IMR-90 (cell line): ENCODE measurements around the gene TTC21B. TPM values are rescaled to one million over a fixed set of nuclear protein-coding genes. Genes with fewer than 3 reads are reported as not detected.

ENCODE experiments used
- ATAC-seq: fragments of 200-7000 bp; cut with Tn5 transposase; 2 replicates; pipeline ENCODE4 v1.9.1; 2020; ENCODE audit warnings: low read depth, mild to moderate bottlenecking, moderate library complexity
- BruUV-seq: library from RNA; stranded (reverse); fragments of 400-500 nt; replicated peaks from 2 replicates; lab custom pipeline; 2021; lab: Mats Ljungman, UMichigan
- CTCF ChIA-PET: fragments of 300-600 bp; formaldehyde crosslinking; extraction: SDS; loops from one replicate; lab custom pipeline; 2021; ENCODE audit warnings: antibody characterized with exemption; lab: Yijun Ruan, JAX
- POLR2A ChIA-PET: fragments of 300-600 bp; sonication (Branson Sonifier 250); formaldehyde crosslinking; loops from one replicate; lab custom pipeline; 2022; ENCODE audit warnings: antibody characterized with exemption; ENCODE audit not compliant: unreplicated experiment; lab: Charles Lee
- DNase-seq: peaks from one replicate; pipeline ENCODE4 v3.0.0; 2013
- H2AFZ ChIP-seq: replicated peaks from 2 replicates; pipeline ENCODE3; 2013; ENCODE audit warnings: low read length, mild to moderate bottlenecking; ENCODE audit not compliant: poor library complexity
- H2AK5ac ChIP-seq: 2 replicates; pipeline ENCODE4 v1.6.1; 2013; ENCODE audit warnings: low read depth, low read length, inconsistent platforms
- H2AK9ac ChIP-seq: replicated peaks from 2 replicates; pipeline ENCODE3; 2013; ENCODE audit warnings: mild to moderate bottlenecking, low read depth, low read length, moderate library complexity; ENCODE audit not compliant: poor library complexity
- H2BK120ac ChIP-seq: 2 replicates; pipeline ENCODE4 v1.6.1; 2013; ENCODE audit warnings: low read depth, low read length, inconsistent platforms
- H2BK15ac ChIP-seq: 3 replicates; pipeline ENCODE4 v1.6.1; 2013; ENCODE audit warnings: low read depth, low read length, inconsistent platforms
- H2BK20ac ChIP-seq: 2 replicates; pipeline ENCODE4 v1.6.1; 2013; ENCODE audit warnings: low read depth, mild to moderate bottlenecking, inconsistent platforms, low read length, moderate library complexity
- H2BK5ac ChIP-seq: 2 replicates; pipeline ENCODE4 v1.6.1; 2013; ENCODE audit warnings: mild to moderate bottlenecking, low read depth, low read length, inconsistent platforms; ENCODE audit not compliant: poor library complexity, severe bottlenecking
- H3K14ac ChIP-seq: replicated peaks from 2 replicates; pipeline ENCODE4 v1.6.1; 2013; ENCODE audit warnings: low read depth, low read length, inconsistent platforms
- H3K18ac ChIP-seq: 2 replicates; pipeline ENCODE4 v1.6.1; 2013; ENCODE audit warnings: low read depth, low read length, control low read depth
- H3K23ac ChIP-seq: 2 replicates; pipeline ENCODE4 v1.6.1; 2013; ENCODE audit warnings: low read depth, low read length, inconsistent platforms
- H3K27ac ChIP-seq: 2 replicates; pipeline ENCODE4 v1.5.1; 2013; ENCODE audit warnings: mild to moderate bottlenecking, control low read depth, low read length; ENCODE audit not compliant: insufficient read depth
- H3K27me3 ChIP-seq: 2 replicates; pipeline ENCODE4 v1.6.1; 2013; ENCODE audit warnings: low read length; ENCODE audit not compliant: control insufficient read depth, insufficient read depth
- H3K36me3 ChIP-seq: 2 replicates; pipeline ENCODE4 v1.6.1; 2013; ENCODE audit warnings: low read length, mixed read lengths; ENCODE audit not compliant: control insufficient read depth, insufficient read depth
- H3K4ac ChIP-seq: 2 replicates; pipeline ENCODE4 v1.6.1; 2013; ENCODE audit warnings: low read depth, low read length, inconsistent platforms
- H3K4me1 ChIP-seq: 2 replicates; pipeline ENCODE4 v1.6.1; 2013; ENCODE audit warnings: low read length, mixed read lengths; ENCODE audit not compliant: control insufficient read depth, insufficient read depth
- H3K4me2 ChIP-seq: 2 replicates; pipeline ENCODE4 v1.6.1; 2013; ENCODE audit warnings: low read depth, mild to moderate bottlenecking, control low read depth, low read length, moderate library complexity
- H3K4me3 ChIP-seq: 2 replicates; pipeline ENCODE4 v1.5.1; 2013; ENCODE audit warnings: low read depth, mild to moderate bottlenecking, control low read depth, low read length, moderate library complexity; ENCODE audit not compliant: insufficient read depth
- H3K56ac ChIP-seq: 2 replicates; pipeline ENCODE4 v1.6.1; 2013; ENCODE audit warnings: low read length, inconsistent platforms; ENCODE audit not compliant: insufficient read depth; ENCODE audit errors: extremely low read depth
- H3K79me1 ChIP-seq, 2 experiments: 2 replicates each; pipeline ENCODE4 v1.6.1; 2013; ENCODE audit warnings: low read length in 2 of 2, inconsistent platforms in 1 of 2, low read depth in 1 of 2
- H3K9ac ChIP-seq: 2 replicates; pipeline ENCODE4 v1.6.1; 2013; ENCODE audit warnings: low read depth, low read length, control low read depth
- H3K9me1 ChIP-seq: 2 replicates; pipeline ENCODE4 v1.6.1; 2013; ENCODE audit warnings: low read length, inconsistent platforms; ENCODE audit not compliant: insufficient read depth
- H3K9me3 ChIP-seq: 2 replicates; pipeline ENCODE4 v1.6.1; 2013; ENCODE audit warnings: low read length; ENCODE audit not compliant: control insufficient read depth, insufficient read depth
- H4K20me1 ChIP-seq: 2 replicates; pipeline ENCODE4 v1.6.1; 2013; ENCODE audit warnings: low read length, inconsistent platforms; ENCODE audit not compliant: insufficient read depth
- H4K5ac ChIP-seq: 2 replicates; pipeline ENCODE4 v1.6.1; 2013; ENCODE audit warnings: mild to moderate bottlenecking, low read depth, low read length, control low read depth
- H4K8ac ChIP-seq, 2 experiments: 2 replicates each; pipeline ENCODE4 v1.6.1; 2013; ENCODE audit warnings: low read depth in 2 of 2, low read length in 2 of 2, control low read depth in 1 of 2, inconsistent platforms in 1 of 2
- H4K91ac ChIP-seq: 2 replicates; pipeline ENCODE4 v1.6.1; 2013; ENCODE audit warnings: low read depth, low read length, inconsistent platforms; ENCODE audit not compliant: insufficient read depth
- BHLHE40 ChIP-seq: fragments of 150-350 bp; IDR thresholded peaks from 2 replicates; pipeline ENCODE4 v1.6.1; 2016; ENCODE audit warnings: mild to moderate bottlenecking, low read depth, low read length
- CEBPB ChIP-seq: IDR thresholded peaks from 2 replicates; pipeline ENCODE4 v1.6.1; 2012; ENCODE audit warnings: low read depth, low read length, improper control_type of control experiment
- RAD21 ChIP-seq: IDR thresholded peaks from 2 replicates; pipeline ENCODE4 v1.6.1; 2012; ENCODE audit warnings: low read length, improper control_type of control experiment
- WGBS, 2 experiments: methylation state at CpG; one replicate each; pipeline versions ENCODE4 v1.1.5 to v1.1.7; 2013; ENCODE audit warnings: missing lambda C conversion rate in 2 of 2; ENCODE audit not compliant: insufficient read length in 1 of 2; ENCODE audit errors: extremely low coverage in 2 of 2; 5-methylcytosine and 5-hydroxymethylcytosine counted together
- dilution Hi-C: fragments of 300-500 bp; cut with HindIII; formaldehyde crosslinking; loops from one replicate; pipeline ENCODE4 v1.14.3; 2018; ENCODE audit warnings: low sequenced_read_pairs; ENCODE audit not compliant: unreplicated experiment
- in situ Hi-C: fragments of 300-500 bp; cut with MboI; formaldehyde crosslinking; loops from 3 replicates; pipeline ENCODE4 v1.14.3; 2019; ENCODE audit warnings: low sequenced_read_pairs, inconsistent platforms, mixed read lengths
- intact Hi-C: fragments of 100-400 bp; cut with micrococcal nuclease; formaldehyde crosslinking; loops from 2 replicates; pipeline ENCODE4 v1.10.0; 2022
- polyA plus RNA-seq, 3 experiments: library from polyadenylated mRNA; depleted of rRNA; stranded (reverse); fragments of >200 nt; gene quantifications; 2 replicates each; pipeline ENCODE4 v1.2.3, GENCODE V29; 2012; ENCODE audit warnings: low replicate concordance in 1 of 3
- total RNA-seq: library from RNA; depleted of rRNA; stranded (reverse); fragments of >200 nt; gene quantifications from 2 replicates; pipeline ENCODE4 v1.2.3, GENCODE V29; 2012

TTC21B gene
- total and polyA plus RNA-seq, 2 of the 4 experiments (the other 2 are of a cell fraction) = 8.0 to 17.2 TPM

- WGBS, 2 experiments = 100% methylated on average over 1 of the region's 2 CpGs; no CpG with 5 or more reads in 1 of the 2 experiments
- H2BK5ac ChIP-seq = no peak overlapping the region
- DNase-seq (peak; percentile 28), ATAC-seq (peak; percentile 64; the same call in 1 of the 2 replicates)
- dilution Hi-C loops (no loop called here), intact Hi-C loops (no loop called here), in situ Hi-C loops (no loop called here)
- no peak overlapping the region for H4K5ac ChIP-seq
- H3K9me3 ChIP-seq = no peaks in the 10 kb centered on the region
- H3K27ac ChIP-seq = no peak overlapping the region
- H3K4me2 ChIP-seq = no peak overlapping the region
- H2AK5ac ChIP-seq = no peak overlapping the region
- H3K23ac ChIP-seq = no peak overlapping the region
- 0 out of 2 replicates have a peak, but pooled peaks cover 3% of the 10 kb centered on the region for H3K9me1 ChIP-seq
- peaks cover 6% of the 10 kb centered on the region; the same call in 1 of the 2 replicates for H3K36me3 ChIP-seq
- BruUV-seq = no TSS peak
- no peaks in the 10 kb centered on the region for H3K27me3 ChIP-seq
- no peak overlapping the region for H2BK15ac ChIP-seq
- H4K20me1 ChIP-seq = no peaks in the 10 kb centered on the region
- no peak overlapping the region for H3K14ac ChIP-seq
- H3K18ac ChIP-seq = no peak overlapping the region
- H3K4me3 ChIP-seq = no peak overlapping the region
- no peaks in the 10 kb centered on the region for H3K4me1 ChIP-seq
- H3K56ac ChIP-seq = no peak overlapping the region
- no peak overlapping the region for H2BK120ac ChIP-seq
- ChIA-PET POLR2A (no interaction called here), CTCF (no interaction called here)
- H3K79me1 ChIP-seq = no peaks in the 10 kb centered on the region; a peak in 1 of 4 replicates
- no peak overlapping the region for H2AK9ac ChIP-seq
- no peak overlapping the region for H3K9ac ChIP-seq
- no peak overlapping the region for H2BK20ac ChIP-seq
- H4K91ac ChIP-seq = no peak overlapping the region
- TF ChIP-seq RAD21 (no peak), BHLHE40 (peak; percentile 8; the same call in 1 of the 2 replicates), CEBPB (peak; percentile 42)
- H2AFZ ChIP-seq = no peak overlapping the region
- no peak overlapping the region for H3K4ac ChIP-seq
- no peak overlapping the region for H4K8ac ChIP-seq
These were observed 61.6 kb downstream of the TTC21B start for GRCh38 chr2:165891943-165892342.
